ENCODE data around the gene FAM3C. TPM values are rescaled to one million over a fixed set of nuclear protein-coding genes. Genes with fewer than 3 reads are reported as not detected.

Gene FAM3C
- total and polyA plus RNA-seq, 4 donors: 26.3 to 62.2 (median 37.6) TPM

- TF ChIP-seq, protein P1, sequence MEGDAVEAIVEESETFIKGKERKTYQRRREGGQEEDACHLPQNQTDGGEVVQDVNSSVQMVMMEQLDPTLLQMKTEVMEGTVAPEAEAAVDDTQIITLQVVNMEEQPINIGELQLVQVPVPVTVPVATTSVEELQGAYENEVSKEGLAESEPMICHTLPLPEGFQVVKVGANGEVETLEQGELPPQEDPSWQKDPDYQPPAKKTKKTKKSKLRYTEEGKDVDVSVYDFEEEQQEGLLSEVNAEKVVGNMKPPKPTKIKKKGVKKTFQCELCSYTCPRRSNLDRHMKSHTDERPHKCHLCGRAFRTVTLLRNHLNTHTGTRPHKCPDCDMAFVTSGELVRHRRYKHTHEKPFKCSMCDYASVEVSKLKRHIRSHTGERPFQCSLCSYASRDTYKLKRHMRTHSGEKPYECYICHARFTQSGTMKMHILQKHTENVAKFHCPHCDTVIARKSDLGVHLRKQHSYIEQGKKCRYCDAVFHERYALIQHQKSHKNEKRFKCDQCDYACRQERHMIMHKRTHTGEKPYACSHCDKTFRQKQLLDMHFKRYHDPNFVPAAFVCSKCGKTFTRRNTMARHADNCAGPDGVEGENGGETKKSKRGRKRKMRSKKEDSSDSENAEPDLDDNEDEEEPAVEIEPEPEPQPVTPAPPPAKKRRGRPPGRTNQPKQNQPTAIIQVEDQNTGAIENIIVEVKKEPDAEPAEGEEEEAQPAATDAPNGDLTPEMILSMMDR (IDR thresholded peaks at IDR 0.05; ENCODE audit: control extremely low read depth, extremely low read depth): no peak
- Histone ChIP-seq H3K4me1 (ENCODE audit: control insufficient read depth in 5 of 5, insufficient read depth in 5 of 5, low read length in 5 of 5) (peaks cover 0 to 3% (median 0%) of the 10 kb centered on the region in 5 donors), H3K9me3 (ENCODE audit: control insufficient read depth in 4 of 4, insufficient read depth in 3 of 4, low read length in 3 of 4) (no peaks in the 10 kb centered on the region), H3K9ac (ENCODE audit: insufficient read depth in 1 of 2, low read length in 2 of 2) (no peak overlapping the region), H3K27me3 (ENCODE audit: control insufficient read depth in 3 of 3, insufficient read depth in 3 of 3, low read length in 2 of 3) (no peaks in the 10 kb centered on the region), H3K27ac (ENCODE audit: low read depth in 1 of 2, low read length in 1 of 2) (no peak overlapping the region), H3K36me3 (ENCODE audit: control insufficient read depth in 4 of 4, insufficient read depth in 4 of 4, low read length in 4 of 4) (no peaks in the 10 kb centered on the region), H3K4me3 (no peak overlapping the region)
- 55 to 61% methylated on average over 9 of the region's 9 CpGs for WGBS, 2 donors
- ATAC-seq (ENCODE audit: insufficient read depth, low FRiP score) (no peak), DNase-seq (peak in 2 of 3 donors; percentile 32 to 50)
These were observed 82.1 kb downstream of the FAM3C start for GRCh38 chr7:121313793-121314676.

- H3K4me1 ChIP-seq (ENCODE audit: control insufficient read depth in 5 of 5, insufficient read depth in 5 of 5, low read length in 5 of 5): peaks cover 0 to 3% (median 0%) of the 10 kb centered on the region in 5 donors
- H3K4me3 ChIP-seq: no peak overlapping the region
- no peaks in the 10 kb centered on the region for H3K36me3 ChIP-seq (ENCODE audit: control insufficient read depth in 4 of 4, insufficient read depth in 4 of 4, low read length in 4 of 4)
- H3K9me3 ChIP-seq (ENCODE audit: control insufficient read depth in 4 of 4, insufficient read depth in 3 of 4, low read length in 3 of 4): no peaks in the 10 kb centered on the region
- DNase-seq: no peak
- no peak overlapping the region for H3K9ac ChIP-seq (ENCODE audit: insufficient read depth in 1 of 2, low read length in 2 of 2)
- TF ChIP-seq, protein P1 (IDR thresholded peaks at IDR 0.05; ENCODE audit: control extremely low read depth, extremely low read depth): no peak
- ATAC-seq (ENCODE audit: insufficient read depth, low FRiP score): no peak
- WGBS, 2 donors: 62 to 79% methylated on average over 3 of the region's 3 CpGs
- H3K27me3 ChIP-seq (ENCODE audit: control insufficient read depth in 3 of 3, insufficient read depth in 3 of 3, low read length in 2 of 3): no peaks in the 10 kb centered on the region
- no peak overlapping the region for H3K27ac ChIP-seq (ENCODE audit: low read depth in 1 of 2, low read length in 1 of 2)
These were observed 82.8 kb downstream of the FAM3C start for GRCh38 chr7:121313220-121313792.

DNA sequence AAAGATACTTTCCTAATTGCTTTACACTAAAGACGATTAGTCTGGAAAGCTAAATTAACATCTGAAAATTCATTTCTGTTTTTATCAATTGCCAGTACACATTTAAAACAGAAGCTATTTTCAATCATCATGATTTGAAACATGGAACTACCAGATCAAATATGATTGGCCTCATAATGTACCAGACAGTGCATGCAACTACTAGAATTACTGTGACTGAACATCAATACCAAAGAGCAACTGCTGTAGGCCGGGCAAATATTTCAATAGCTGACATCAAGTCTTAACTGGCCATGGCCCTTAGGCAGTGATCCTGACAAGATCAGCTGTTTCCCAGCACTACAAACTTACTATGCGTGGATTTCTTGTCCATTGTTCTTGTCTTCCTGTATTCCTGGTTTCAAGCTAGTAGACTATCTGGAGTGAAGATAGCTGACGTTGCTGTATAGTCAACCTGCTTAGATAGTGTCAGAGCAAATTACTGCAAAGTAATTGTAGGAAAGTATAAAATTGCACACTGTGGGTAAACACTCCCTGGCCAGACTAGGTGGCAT lies 89.0 kb downstream of the FAM3C start:
- WGBS, 2 donors: 61% methylated on average over 4 of the region's 4 CpGs

More for the DNA sequence above, 89.0 kb downstream of the FAM3C start:
- H3K27me3 ChIP-seq (ENCODE audit: control insufficient read depth in 3 of 3, insufficient read depth in 3 of 3, low read length in 2 of 3): no peaks in the 10 kb centered on the region
- ATAC-seq (ENCODE audit: insufficient read depth, low FRiP score): no peak
- H3K36me3 ChIP-seq (ENCODE audit: control insufficient read depth in 4 of 4, insufficient read depth in 4 of 4, low read length in 4 of 4): no peaks in the 10 kb centered on the region
- no peaks in the 10 kb centered on the region for H3K9me3 ChIP-seq (ENCODE audit: control insufficient read depth in 4 of 4, insufficient read depth in 3 of 4, low read length in 3 of 4)
- no peak overlapping the region for H3K9ac ChIP-seq (ENCODE audit: insufficient read depth in 1 of 2, low read length in 2 of 2)
- H3K4me3 ChIP-seq: no peak overlapping the region
- H3K27ac ChIP-seq (ENCODE audit: low read depth in 1 of 2, low read length in 1 of 2): no peak overlapping the region
- TF ChIP-seq, protein P1 (IDR thresholded peaks at IDR 0.05; ENCODE audit: control extremely low read depth, extremely low read depth): no peak
- no peak for DNase-seq
- H3K4me1 ChIP-seq (ENCODE audit: control insufficient read depth in 5 of 5, insufficient read depth in 5 of 5, low read length in 5 of 5): peaks cover 0 to 4% (median 0%) of the 10 kb centered on the region in 5 donors

Data from lung (tissue), 12 donors.